ENCODE measurements around the gene KIF4B. TPM values are rescaled to one million over a fixed set of nuclear protein-coding genes. Genes with fewer than 3 reads are reported as not detected.

Gene KIF4B
- total RNA-seq, 1 experiment from 2014 or later, result 0.03 TPM

Other genes starting within 250 kb of the KIF4B start
- gene FAXDC2, start 163.2 kb upstream of the KIF4B start, total RNA-seq (2014; rRNA removed; shearing (Covaris generic); ENCODE audit: low replicate concordance), result 0.54 TPM in 1 of 2 replicates, not detected in the other
- 67.0 and 70.7 TPM in 2 replicates for gene CNOT8, start 155.1 kb upstream of the KIF4B start, total RNA-seq (2014; rRNA removed; shearing (Covaris generic); ENCODE audit: low replicate concordance)
- 36.9 and 39.6 TPM in 2 replicates for gene GEMIN5, start 75.5 kb upstream of the KIF4B start, total RNA-seq (2014; rRNA removed; shearing (Covaris generic); ENCODE audit: low replicate concordance)
- gene MRPL22, start 72.7 kb upstream of the KIF4B start, total RNA-seq (2014; rRNA removed; shearing (Covaris generic); ENCODE audit: low replicate concordance), result 57.4 and 104 TPM in 2 replicates